ENCODE results near the gene C17orf107.

- no peak for TF ChIP-seq CTCF (IDR thresholded peaks at IDR 0.05)
- TF ChIP-seq POLR2A (IDR thresholded peaks at IDR 0.05), result no peak
These were observed 6.1 kb upstream of the C17orf107 start for GRCh38 chr17:4893272-4893671.
